ENCODE data around the gene SNX4.
"Not testable (repeated sequence)": the region's sequence is repeated elsewhere in the genome, so short reads cannot be mapped to it uniquely, and the experiment has no call there.

Gene SNX4

GRCh38 chr3:125436921-125437320 is 83.1 kb downstream of the SNX4 start:
- no peak for TF ChIP-seq ZNF274 (IDR thresholded peaks at IDR 0.05; ENCODE audit: low read depth, low read length)
- no peak overlapping the region for H3K4me3 ChIP-seq (ENCODE audit: low read length)

- no peak overlapping the region for H3K4me3 ChIP-seq (ENCODE audit: low read length)
- TF ChIP-seq ZNF274 (IDR thresholded peaks at IDR 0.05; ENCODE audit: low read depth, low read length), result no peak
These were observed 84.8 kb downstream of the SNX4 start for GRCh38 chr3:125435231-125435630.

- H3K4me3 ChIP-seq (ENCODE audit: low read length), result no peak overlapping the region
These were observed 85.4 kb downstream of the SNX4 start for GRCh38 chr3:125434582-125435011.

GRCh38 chr3:125433611-125434041 is 86.4 kb downstream of the SNX4 start:
- TF ChIP-seq ZNF274 (IDR thresholded peaks at IDR 0.05; ENCODE audit: low read depth, low read length), result no peak
- H3K4me3 ChIP-seq (ENCODE audit: low read length), result no peak overlapping the region

More at GRCh38 chr3:125434582-125435011, 85.4 kb downstream of the SNX4 start:
- TF ChIP-seq ZNF274 (IDR thresholded peaks at IDR 0.05; ENCODE audit: low read depth, low read length), result no peak

- no peak overlapping the region for H3K4me3 ChIP-seq (ENCODE audit: low read length)
- no peak for TF ChIP-seq ZNF274 (IDR thresholded peaks at IDR 0.05; ENCODE audit: low read depth, low read length)
These were observed 86.9 kb downstream of the SNX4 start for GRCh38 chr3:125433091-125433534.

GRCh38 chr3:125431912-125432790 is 87.9 kb downstream of the SNX4 start:
- H3K4me3 ChIP-seq (ENCODE audit: low read length), result no peak overlapping the region
- TF ChIP-seq ZNF274 (IDR thresholded peaks at IDR 0.05; ENCODE audit: low read depth, low read length), result no peak

- TF ChIP-seq ZNF274 (IDR thresholded peaks at IDR 0.05; ENCODE audit: low read depth, low read length), result no peak
- H3K4me3 ChIP-seq (ENCODE audit: low read length), result no peak overlapping the region
These were observed 88.6 kb downstream of the SNX4 start for GRCh38 chr3:125431391-125431790.

GRCh38 chr3:125428216-125428830 is 91.7 kb downstream of the SNX4 start:
- no peak for TF ChIP-seq ZNF274 (IDR thresholded peaks at IDR 0.05; ENCODE audit: low read depth, low read length)
- no peak overlapping the region for H3K4me3 ChIP-seq (ENCODE audit: low read length)

- TF ChIP-seq ZNF274 (IDR thresholded peaks at IDR 0.05; ENCODE audit: low read depth, low read length), result no peak
- no peak overlapping the region for H3K4me3 ChIP-seq (ENCODE audit: low read length)
These were observed 101.7 kb downstream of the SNX4 start for GRCh38 chr3:125418306-125418705.

- no peak overlapping the region for H3K4me3 ChIP-seq (ENCODE audit: low read length)
- no peak for TF ChIP-seq ZNF274 (IDR thresholded peaks at IDR 0.05; ENCODE audit: low read depth, low read length)
These were observed 103.8 kb downstream of the SNX4 start for GRCh38 chr3:125416235-125416634.

- TF ChIP-seq ZNF274 (IDR thresholded peaks at IDR 0.05; ENCODE audit: low read depth, low read length), result no peak
These were observed 105.3 kb downstream of the SNX4 start for GRCh38 chr3:125414669-125415068.

GRCh38 chr3:125410922-125411321 is 109.1 kb downstream of the SNX4 start:
- no peak overlapping the region for H3K4me3 ChIP-seq (ENCODE audit: low read length)
- no peak for TF ChIP-seq ZNF274 (IDR thresholded peaks at IDR 0.05; ENCODE audit: low read depth, low read length)

More at GRCh38 chr3:125414669-125415068, 105.3 kb downstream of the SNX4 start:
- no peak overlapping the region for H3K4me3 ChIP-seq (ENCODE audit: low read length)

GRCh38 chr3:125406070-125406469 is 113.9 kb downstream of the SNX4 start:
- H3K4me3 ChIP-seq (ENCODE audit: low read length), result no peak overlapping the region
- TF ChIP-seq ZNF274 (IDR thresholded peaks at IDR 0.05; ENCODE audit: low read depth, low read length), result no peak

GRCh38 chr3:125405515-125405914 is 114.5 kb downstream of the SNX4 start:
- H3K4me3 ChIP-seq (ENCODE audit: low read length), result not testable (repeated sequence)

- no peak for TF ChIP-seq ZNF274 (IDR thresholded peaks at IDR 0.05; ENCODE audit: low read depth, low read length)
- no peak overlapping the region for H3K4me3 ChIP-seq (ENCODE audit: low read length)
These were observed 116.2 kb downstream of the SNX4 start for GRCh38 chr3:125403789-125404188.
